ENCODE data around the gene SLC5A10.

The SLC5A10 gene

DNA sequence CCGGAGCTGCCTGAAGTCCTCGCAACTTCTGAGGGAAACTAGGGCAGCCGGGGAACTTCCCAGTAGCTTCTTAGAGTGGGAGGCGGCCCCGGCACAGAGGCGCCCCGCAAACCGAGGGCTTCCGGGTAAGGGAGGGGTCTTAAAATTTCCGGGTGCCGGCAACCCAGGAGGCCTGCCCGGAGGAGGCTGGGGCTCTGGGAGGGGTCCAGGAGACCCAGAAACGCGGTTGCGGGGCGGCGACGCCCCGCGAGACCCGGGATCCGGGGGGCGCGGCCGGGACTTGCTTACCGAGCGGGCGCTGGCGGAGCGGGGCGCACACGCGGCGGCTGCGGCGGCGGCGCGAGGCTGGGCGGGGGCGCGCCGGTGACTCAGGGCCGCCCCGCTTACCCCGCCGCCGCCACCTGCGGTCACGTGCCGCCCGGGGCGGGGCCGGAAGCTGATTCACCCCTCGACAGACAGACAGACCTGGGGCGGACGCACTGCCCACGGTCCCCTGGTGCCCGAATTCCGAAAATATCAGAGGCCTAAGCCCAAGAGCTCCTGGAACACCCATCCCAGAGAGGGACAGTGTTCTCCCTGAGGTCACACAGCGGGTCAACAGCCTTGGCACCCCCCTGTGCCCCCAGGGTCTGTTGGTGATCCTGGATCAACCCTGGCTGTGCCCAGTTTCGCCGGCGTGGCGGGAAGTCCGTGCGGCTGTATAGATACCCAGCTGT lies 52.6 kb downstream of the SLC5A10 start, which contains the start of gene FAM83G:
Gene FAM83G, minus strand, starts transcription at position 344 of the 716 bp plus-strand sequence. CDS start 723 bp downstream, outside the sequence.
- DNase-seq = no peak

DNA sequence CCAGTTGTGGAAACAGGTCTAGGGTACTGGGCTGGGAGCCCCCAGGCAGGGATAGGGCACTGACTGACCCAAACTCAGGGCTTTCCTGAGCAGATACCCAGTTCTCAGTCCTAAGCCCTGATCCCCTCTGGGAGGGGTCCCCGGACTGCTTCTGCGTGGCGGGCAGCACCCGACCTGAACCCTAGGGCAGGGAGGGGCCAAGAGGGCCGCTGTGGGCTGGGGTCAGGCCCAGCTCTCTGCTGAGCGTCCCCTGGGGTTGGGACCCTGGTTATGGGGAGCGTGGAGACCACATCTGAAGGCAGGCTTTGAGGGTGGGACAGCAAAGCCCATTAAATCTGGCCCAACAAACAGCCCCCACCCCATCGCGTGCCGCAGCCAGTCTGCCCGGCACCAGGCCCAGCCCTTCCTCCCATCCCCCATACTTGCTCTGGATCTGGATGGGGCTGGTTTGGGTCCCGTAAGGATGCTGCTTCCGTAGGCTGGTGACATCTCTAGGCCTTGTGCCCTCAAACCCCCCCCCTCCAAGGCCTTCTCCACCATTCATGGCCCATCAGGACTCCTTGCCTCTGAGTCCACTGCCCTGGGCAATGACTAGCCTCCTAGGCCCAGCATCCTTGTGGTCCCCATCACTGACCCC lies 53.3 kb downstream of the SLC5A10 start:
- DNase-seq = no peak

DNA sequence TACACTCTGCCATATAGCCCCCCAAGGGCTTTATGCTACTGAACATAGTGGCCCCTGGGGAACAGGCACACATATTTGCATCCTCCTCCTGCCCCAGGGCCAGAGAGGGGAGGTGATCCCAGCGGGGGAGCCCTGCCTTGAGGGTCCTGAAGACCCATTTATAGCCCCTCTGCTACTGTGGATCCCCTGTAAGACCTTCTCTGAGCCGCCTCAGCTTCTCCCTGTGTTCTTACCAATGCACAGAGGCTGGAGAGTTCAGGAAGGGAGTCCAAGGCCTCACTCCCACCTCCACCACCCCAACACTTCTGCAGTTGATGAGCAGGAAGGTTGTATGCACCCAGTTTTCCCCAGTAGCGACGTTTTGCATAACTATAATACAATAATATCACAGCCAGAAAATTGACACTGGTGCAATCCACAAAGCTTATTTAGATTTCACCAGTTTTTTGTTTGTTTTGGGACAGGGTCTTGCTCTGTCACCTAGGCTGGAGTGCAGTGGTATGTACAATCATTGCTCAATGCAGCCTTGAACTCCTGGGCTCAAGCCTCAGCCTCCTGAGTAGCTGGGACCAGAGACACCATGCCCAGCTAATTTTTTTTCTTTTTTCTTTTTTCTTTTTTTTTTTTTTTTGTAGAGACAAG lies 53.9 kb downstream of the SLC5A10 start:
- DNase-seq = no peak

DNA sequence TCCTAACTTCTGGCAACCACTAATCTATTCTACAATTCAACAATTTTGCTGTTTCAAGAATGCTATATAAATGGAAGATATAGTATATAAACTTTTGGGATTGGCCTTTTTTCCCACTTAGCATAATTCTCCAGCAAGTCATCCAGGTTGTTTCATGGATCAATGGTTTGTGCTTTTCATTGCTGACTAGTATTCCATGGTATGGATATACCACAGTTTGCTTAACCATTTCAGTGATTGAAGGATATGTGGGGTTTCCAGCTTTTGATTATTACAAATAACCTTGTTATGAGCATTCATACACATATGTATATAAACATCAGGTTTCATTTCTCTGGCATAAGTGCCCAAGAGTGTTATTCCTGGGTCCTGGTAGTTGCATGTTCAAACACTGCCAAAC lies 54.7 kb downstream of the SLC5A10 start:
- no peak for DNase-seq

DNA sequence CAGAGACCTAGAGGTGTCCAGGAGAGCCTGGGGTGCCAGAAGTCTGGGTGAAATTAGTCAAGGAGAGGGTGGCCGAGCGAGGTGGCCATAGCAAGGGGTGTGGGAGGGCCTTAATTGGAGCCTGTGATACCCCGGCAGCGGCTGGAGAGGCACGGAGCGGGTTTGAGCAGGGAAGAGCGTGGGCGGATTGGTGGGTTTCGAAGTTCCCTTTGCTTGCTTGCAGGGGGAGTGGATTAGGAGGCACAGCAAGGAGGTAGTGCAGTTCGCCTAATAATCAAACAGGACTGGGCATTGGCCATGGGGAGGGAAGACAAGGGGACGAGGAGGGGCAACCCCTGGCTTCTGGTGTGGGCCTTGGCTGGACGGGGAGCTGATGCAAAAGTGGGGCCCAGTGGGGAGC lies 58.0 kb downstream of the SLC5A10 start:
- DNase-seq = no peak

DNA sequence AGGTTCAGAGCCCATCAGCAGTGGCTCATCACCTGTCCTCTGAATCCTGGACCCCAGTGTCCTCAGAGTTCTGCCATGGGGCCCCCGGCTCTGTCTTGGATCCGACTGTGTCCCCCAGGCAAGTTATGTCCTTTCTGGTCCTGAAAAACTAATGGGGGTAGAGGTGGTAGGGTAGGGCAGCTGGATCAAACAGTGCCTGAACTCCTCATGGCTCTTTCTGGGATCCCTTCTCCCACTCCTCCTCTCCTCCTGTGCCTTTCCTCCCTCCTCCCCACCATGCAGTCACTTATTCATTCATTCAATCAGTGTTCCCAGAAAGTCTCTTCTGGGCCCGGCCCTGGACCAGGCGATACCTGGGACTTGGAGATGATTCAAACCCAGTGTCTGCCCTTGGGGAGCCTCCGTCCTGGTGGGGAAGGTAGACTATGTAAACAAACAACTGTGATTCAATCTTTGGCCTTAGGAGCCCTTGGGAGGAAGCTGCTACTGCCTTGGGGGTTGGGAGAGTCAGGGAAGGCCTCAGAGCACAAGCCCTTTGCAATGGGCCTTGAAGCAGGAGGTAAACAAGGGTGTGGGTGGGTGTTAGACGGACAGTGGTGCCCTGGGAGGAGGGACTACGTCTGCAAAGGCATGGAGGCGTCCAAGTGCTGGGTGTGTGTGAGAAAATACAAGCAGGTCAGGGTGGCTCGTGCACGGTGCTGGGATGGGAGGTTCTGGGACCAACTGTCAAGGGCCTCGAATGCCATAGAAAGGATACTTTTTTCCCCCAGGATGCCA lies 59.0 kb downstream of the SLC5A10 start:
- DNase-seq = no peak

DNA sequence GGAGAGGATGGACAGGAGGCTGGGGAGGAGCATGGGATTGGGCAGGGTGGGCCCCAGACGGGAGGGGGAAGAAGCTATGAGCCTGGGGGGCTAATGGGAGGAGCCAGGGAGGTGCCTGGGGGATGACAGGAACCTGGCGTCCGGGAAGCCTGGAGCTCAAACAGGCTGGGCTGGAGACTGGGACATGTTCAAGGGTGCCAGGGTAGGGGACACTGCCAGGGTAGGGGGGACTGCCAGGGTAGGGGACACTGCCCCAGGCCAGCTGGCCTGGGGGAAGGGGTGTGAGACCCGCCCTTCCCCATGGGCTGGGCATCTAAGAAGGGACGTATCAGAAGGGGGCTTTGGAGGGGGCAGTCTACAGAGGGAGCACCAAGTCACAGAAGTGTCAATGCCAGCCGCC lies 59.6 kb downstream of the SLC5A10 start:
- DNase-seq = no peak

DNA sequence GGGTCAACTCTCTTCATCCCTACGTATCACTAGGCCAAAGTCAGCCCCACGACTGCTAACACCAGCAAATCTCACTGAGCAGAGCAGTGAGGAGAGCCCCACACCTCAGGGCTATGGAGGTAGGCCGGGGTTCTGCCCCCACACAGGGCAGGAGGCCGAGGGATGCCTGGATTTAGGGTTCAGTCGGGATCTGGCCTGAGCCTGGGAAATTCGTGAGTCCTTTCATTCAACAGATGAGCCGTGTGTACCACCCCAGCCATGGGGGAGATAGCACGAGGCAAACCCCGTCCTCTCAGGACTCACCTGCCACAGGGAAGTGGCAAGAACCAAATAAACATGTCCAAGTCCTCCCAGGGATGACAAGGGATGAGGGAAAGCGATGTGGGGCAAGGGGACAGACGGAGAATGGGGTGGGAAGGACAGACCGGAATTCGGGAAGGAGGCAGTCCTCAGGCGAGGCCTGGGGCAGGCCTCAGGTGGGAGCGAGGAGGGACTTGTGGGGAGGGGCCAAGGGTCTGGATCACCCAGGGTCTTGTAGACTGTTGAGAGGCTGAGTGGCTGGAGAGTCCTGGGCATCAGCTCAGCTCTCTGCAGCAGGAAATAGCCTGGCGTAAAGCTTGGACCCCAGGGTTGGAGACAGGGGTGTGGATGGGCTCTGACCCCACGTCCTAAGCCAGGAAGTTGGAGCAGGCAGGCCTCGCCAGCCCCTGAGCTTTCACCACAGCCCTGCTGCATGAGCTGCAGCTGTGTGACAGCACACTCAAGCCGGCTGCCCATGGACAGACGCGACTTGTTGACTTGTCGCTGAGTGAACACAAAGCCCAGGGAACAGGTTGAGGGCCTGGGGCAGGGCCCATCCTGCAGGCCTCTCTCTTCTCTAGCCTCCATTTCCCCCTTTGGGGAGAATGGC lies 60.5 kb downstream of the SLC5A10 start:
- no peak for DNase-seq

DNA sequence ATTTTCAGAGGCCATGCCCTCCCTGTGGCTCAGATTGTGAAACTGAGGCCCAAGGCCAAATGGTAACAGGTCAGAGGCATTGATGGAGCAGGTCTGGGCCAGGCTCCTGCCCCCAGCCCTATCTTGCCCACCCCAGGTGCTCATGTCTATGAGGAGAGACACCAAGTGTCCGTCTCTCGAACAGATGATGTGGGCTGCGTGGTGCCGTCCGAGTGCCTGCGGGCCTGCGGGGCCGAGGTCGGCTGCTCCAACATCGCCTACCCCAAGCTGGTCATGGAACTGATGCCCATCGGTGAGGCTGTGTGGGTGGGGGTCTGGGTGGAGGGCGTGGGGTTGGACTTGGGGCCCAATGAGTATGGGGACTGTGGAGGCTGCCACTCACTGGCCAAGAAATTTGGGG lies 61.3 kb downstream of the SLC5A10 start:
- no peak for DNase-seq

DNA sequence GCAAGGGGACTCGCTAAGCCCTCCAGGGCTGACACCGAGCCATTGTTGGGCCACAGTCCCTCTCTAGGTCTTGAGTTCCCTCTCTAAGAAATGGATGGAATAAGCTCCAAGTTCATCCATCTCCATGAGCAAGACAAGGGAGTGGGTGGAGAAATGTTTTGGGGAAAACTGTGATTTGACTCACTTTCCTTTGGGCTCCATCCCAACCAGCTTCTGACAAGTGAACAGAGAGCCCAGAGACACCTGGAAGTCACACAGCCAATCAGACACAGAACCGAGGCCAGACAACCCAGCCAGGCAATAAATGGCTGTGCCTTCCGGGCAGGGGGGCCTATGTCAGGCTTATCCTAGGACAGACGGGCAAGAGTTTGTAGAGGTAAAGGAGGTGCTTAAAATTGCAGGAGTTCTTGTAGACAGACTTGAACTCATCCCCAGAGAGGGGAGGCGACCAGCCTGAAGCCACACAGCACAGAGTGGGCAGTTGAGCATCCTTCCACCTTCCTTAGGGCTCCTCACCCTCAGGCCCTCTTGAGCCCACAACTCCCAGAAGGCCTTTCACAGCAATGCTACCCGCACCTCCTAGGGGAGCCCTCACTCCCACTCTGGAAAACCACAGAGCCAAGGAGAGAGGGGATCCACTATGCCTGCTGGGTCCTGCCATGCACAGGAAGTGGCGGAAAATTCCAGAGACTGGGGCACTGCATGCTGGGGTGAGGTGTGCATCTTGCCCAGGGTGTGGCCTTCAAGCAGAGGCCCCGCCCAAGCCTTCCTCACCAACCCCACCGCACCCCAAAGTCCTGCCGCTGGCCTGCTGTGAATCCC lies 62.1 kb downstream of the SLC5A10 start:
- DNase-seq = no peak

DNA sequence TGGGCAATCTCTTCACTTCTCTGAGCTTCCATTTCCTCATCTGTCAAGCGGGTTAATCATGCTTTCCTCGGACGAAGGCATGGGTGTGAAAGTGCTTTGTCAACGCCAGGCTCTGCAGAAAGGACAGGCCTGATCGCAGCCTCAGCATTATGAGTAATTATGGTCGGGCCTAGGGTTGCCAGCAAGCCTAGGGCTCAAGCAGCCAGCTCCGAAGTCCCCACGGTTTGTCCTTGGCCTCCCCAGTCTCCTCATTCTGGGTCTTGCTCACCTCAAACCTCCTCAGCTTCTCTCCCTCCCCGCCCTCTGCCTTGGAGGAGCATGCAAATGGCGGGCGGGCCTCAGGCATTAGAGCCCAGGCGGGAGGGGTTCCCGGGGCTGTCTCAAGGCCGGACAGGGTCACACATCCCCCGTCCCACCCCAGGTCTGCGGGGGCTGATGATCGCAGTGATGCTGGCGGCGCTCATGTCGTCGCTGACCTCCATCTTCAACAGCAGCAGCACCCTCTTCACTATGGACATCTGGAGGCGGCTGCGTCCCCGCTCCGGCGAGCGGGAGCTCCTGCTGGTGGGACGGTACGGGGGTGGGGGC lies 62.8 kb downstream of the SLC5A10 start:
- no peak for DNase-seq

DNA sequence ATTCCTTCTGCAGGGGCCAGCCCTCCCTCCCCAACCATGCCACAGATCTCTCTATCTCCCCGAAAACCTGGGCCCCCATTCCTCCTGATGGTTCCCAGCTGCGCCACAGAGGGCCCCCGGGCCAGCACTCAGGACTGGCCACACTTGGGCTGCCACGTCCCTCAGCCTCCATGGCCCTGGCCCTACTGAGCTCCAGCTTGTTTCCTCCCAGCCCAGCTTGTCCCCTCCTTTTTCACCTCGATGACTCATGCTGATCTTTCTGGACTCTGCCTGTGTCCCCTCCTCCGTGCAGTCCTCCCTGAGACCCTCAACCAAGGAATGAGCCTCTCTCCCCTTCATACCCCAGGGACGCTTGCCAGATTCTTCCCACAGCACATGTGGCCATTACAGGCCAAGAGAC lies 63.5 kb downstream of the SLC5A10 start:
- no peak for DNase-seq

DNA sequence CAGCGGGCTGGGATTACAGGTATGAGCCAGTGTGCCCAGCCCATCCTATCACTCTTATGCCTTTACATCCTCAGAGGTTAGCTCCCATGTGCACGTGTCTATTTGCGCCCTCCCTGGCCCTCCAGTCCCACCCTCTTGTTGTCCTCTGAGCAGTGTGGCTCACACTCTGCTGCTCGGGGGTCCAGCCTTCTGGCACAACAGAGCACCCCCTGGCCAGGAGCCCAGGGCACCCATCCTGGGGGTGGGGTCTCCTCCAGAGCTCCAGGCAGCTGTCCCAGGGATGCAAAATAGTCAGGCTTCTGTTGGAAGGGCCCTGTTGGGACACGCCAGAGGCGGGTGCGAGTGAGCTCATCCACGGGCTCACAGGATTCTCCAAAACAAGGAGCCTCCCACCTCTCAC lies 64.3 kb downstream of the SLC5A10 start:
- no peak for DNase-seq

DNA sequence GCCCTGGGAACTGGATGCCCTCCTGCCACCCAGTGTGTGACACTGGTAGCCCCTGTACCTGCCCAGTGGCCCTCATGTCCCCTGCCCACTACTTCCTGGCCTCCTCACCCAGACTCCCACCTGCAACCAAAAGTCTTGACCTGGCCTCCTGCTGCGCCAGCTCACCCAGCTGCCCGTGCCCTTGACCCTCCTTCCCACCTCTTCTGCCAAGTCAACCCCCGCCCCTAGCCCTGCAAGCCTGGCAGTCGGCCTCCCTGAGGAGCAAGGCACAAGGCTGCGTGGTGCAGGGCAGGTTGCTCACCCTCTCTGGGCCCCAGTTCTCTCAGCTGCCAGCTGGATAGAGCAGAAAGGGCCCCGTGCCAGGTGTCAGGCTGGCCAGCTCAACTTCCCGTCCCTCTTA lies 64.9 kb downstream of the SLC5A10 start:
- no peak for DNase-seq

DNA sequence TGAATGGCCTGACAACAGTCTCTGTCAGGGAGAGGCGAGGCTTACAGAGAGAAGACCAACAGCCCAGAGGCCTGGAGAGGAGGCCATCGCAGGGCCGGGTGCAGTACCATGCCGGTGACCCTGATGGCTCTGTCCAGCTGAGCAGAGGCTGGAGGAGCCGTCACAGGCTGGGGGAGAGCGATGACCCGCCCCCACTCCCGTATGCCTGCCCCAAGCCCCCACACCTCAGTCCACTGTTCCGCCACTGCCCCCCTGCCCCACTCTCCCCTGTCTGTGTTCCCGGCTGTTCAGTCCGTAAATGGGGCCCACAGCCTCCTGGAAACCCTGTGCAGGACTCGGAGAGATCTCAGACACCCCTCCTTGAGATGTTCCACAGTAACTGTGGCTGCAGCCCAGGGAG lies 65.4 kb downstream of the SLC5A10 start:
- DNase-seq = no peak

DNA sequence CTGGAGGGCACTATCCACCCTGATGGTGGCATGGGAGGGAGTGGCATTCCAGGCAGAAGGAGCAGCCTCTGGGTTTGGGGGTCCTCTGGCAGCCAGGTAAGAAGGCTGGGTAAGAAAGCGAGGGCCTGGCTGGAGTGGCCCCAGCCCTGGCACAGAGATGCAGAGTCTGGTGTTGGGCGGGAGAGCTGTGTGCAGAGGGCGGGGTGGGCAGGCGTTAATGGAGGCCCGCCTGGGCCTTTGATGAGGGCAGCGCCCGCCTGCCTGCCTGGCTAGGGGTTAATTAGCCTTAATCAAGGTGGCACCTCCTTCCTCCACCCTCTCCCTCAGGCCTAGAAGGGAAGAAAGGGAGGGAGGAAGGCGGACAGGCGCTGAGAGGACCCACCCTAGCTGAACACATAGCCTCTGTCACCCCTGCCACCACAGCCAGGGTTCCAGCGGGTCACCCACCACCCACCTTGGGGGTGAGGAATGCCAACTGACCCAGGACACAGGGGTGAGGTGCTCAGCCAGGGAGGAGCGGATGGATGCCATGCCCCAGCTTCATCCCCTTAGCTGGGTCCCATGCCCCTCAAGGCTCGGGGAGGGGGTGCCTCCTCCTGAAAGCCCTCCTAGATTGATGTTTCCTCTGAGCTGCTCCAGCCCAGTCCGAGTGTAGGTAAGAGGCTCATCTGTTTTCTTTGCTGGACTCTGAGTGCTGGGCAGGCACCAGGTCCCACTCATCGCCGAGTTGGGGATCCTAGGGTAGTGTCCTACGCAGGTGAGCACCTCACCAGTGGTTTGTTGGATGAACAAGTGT lies 66.0 kb downstream of the SLC5A10 start:
- DNase-seq = no peak

DNA sequence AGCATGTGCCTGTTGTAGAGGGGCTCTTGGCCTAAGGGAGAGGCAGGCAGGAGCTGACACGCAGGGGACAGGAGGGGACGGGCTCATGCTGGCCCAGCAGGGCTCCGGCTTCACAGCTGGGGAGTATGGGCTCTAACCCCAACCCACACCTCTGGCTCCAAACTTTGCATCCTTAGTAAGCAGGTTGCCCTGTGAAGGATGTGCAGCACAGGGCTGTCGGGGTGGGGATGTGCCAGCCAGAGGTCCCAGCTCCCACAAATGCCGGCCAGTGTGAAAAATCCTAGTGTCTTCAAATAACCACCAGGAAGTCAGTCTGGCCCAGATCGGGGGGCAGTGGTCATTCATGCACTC lies 66.6 kb downstream of the SLC5A10 start:
- DNase-seq = no peak

DNA sequence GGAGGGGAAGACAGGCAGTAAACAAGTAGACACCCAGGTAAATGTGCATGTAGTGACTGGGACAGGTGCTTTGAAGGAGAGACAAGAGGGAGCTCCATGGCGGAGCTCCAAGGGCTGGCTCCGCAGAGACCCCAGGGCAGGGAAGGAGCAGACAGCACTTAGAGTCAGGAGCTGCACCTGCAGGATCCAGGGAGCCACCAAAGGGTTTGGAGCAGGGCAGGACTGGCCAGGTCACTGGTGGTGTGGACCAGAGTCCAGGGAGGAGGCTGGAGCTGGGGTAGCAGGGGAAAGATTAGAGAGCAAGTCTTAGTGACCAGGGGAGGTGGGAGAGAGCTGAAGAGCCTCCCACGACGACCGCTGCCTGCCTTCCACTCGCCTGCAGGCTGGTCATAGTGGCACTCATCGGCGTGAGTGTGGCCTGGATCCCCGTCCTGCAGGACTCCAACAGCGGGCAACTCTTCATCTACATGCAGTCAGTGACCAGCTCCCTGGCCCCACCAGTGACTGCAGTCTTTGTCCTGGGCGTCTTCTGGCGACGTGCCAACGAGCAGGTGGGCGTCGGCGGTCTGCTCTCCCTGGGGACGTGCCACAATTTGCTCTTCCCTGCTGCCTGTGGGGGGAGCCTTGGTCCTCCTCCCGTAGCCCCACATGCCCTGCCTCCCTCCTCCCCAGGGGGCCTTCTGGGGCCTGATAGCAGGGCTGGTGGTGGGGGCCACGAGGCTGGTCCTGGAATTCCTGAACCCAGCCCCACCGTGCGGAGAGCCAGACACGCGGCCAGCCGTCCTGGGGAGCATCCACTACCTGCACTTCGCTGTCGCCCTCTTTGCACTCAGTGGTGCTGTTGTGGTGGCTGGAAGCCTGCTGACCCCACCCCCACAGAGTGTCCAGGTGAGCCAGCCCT lies 67.3 kb downstream of the SLC5A10 start:
- DNase-seq = no peak

DNA sequence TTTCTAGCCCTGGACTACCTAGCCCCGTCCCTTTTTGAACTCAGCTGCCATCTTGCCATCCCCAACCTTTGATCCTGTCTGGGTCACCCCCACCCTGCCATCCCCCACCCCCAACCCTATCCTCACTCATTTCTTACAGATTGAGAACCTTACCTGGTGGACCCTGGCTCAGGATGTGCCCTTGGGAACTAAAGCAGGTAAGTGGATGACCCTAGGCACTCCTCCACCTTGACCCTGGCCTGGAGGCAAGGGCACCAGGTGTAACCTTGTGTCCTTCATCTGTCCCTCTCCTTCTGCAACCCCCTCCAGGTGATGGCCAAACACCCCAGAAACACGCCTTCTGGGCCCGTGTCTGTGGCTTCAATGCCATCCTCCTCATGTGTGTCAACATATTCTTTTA lies 68.1 kb downstream of the SLC5A10 start:
- DNase-seq = no peak
